ENCODE data around the gene RALGDS.

DNA sequence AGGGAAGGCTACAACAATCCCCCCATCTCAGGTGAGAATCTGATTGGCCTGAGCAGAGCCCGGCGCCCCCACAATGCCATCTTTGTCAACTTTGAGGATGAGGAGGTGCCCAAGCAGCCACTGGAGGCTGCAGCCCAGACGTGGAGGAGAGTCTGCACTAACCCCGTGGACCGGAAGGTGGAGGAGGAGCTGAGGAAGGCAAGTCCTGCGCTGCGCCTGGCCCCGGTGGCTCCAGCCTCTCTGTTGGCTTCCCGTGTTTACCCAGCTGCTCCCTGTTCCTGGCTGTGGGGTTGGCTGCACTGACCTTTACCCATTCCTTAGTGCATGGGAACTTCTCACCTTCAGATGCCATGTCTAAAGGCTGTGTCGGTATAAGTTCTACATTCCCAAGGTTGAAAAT lies 70.3 kb downstream of the RALGDS start:
- TF ChIP-seq CTCF (conservative IDR thresholded peaks at IDR 0.05; ENCODE audit: low read length) (no peak), EZH2phosphoT487 (IDR thresholded peaks at IDR 0.05; ENCODE audit: borderline replicate concordance, low read depth, low read length) (no peak)

Data from OCI-LY7 (cell line).